HG02852 (cell line): ENCODE measurements around the gene FAM240A.

Experiments
- ATAC-seq: cut with Tn5 transposase; IDR thresholded peaks from one replicate; pipeline ENCODE4 v1.9.1; 2021; ENCODE audit warnings: mild to moderate bottlenecking, moderate library complexity; ENCODE audit not compliant: unreplicated experiment

FAM240A gene

GRCh38 chr3:46624975-46625490 lies 12.7 kb downstream of the FAM240A start:
- no peak for ATAC-seq

- ATAC-seq: no peak
These were observed 13.7 kb downstream of the FAM240A start for GRCh38 chr3:46626039-46626438.

GRCh38 chr3:46627078-46627477 lies 14.8 kb downstream of the FAM240A start:
- no peak for ATAC-seq

- no peak for ATAC-seq
These were observed 16.6 kb downstream of the FAM240A start for GRCh38 chr3:46628901-46629369.

- no peak for ATAC-seq
These were observed 17.5 kb downstream of the FAM240A start for GRCh38 chr3:46629551-46630517.

- no peak for ATAC-seq
These were observed 20.5 kb downstream of the FAM240A start for GRCh38 chr3:46632792-46633191.

GRCh38 chr3:46634856-46635255 lies 22.5 kb downstream of the FAM240A start:
- ATAC-seq: no peak

- ATAC-seq: no peak
These were observed 26.9 kb downstream of the FAM240A start for GRCh38 chr3:46639221-46639620.

- no peak for ATAC-seq
These were observed 28.6 kb downstream of the FAM240A start for GRCh38 chr3:46640927-46641326.

- no peak for ATAC-seq
These were observed 30.6 kb downstream of the FAM240A start for GRCh38 chr3:46642971-46643370.

- ATAC-seq: no peak
These were observed 31.4 kb downstream of the FAM240A start for GRCh38 chr3:46643701-46644100.

- ATAC-seq: no peak
These were observed 34.4 kb downstream of the FAM240A start for GRCh38 chr3:46646700-46647099.

GRCh38 chr3:46648096-46648495 lies 35.8 kb downstream of the FAM240A start:
- ATAC-seq: no peak

GRCh38 chr3:46649436-46649835 lies 37.1 kb downstream of the FAM240A start:
- ATAC-seq: no peak

- ATAC-seq: no peak
These were observed 38.8 kb downstream of the FAM240A start for GRCh38 chr3:46651084-46651483.

GRCh38 chr3:46655271-46655670 lies 42.9 kb downstream of the FAM240A start:
- ATAC-seq: no peak

GRCh38 chr3:46656778-46657556 lies 44.6 kb downstream of the FAM240A start:
- no peak for ATAC-seq

GRCh38 chr3:46659285-46659684 lies 47.0 kb downstream of the FAM240A start:
- no peak for ATAC-seq

- no peak for ATAC-seq
These were observed 47.7 kb downstream of the FAM240A start for GRCh38 chr3:46660003-46660402.

- no peak for ATAC-seq
These were observed 48.5 kb downstream of the FAM240A start for GRCh38 chr3:46660543-46661523.
